Cardiac muscle cell (in vitro differentiated cells and primary cell): ENCODE data around the gene TBC1D22B. TPM values are rescaled to one million over a fixed set of nuclear protein-coding genes. Genes with fewer than 3 reads are reported as not detected.

Experiments used
- DNase-seq, 2 donors: peaks; one replicate each; pipeline versions ENCODE4 v3.0.0 to v3.0.0-alpha.2; 2010 to 2017; ENCODE audit warnings: low read depth in 1 of 2, low spot score in 1 of 2
- H3K27ac ChIP-seq: fragments of 200-600 bp; sonication (generic); 2 replicates; pipeline ENCODE4 v1.5.1; 2016
- H3K27me3 ChIP-seq: fragments of 200-600 bp; sonication (generic); 2 replicates; pipeline ENCODE4 v1.6.0; 2016; ENCODE audit warnings: control low read depth
- H3K36me3 ChIP-seq: fragments of 200-600 bp; sonication (generic); 2 replicates; pipeline ENCODE4 v1.5.1; 2016; ENCODE audit warnings: control low read depth
- H3K4me1 ChIP-seq: fragments of 200-600 bp; sonication (generic); 2 replicates; pipeline ENCODE4 v1.8.1; 2017; ENCODE audit warnings: low read depth, mild to moderate bottlenecking, mixed run types
- H3K4me3 ChIP-seq: fragments of 200-600 bp; sonication (generic); 2 replicates; pipeline ENCODE4 v1.5.1; 2016; ENCODE audit warnings: mild to moderate bottlenecking
- H3K9me3 ChIP-seq: fragments of 200-600 bp; sonication (generic); 2 replicates; pipeline ENCODE4 v1.5.1; 2017; ENCODE audit warnings: low read depth, mild to moderate bottlenecking, control low read depth
- polyA plus RNA-seq: library from polyadenylated mRNA; unstranded; fragments of >200 nt; fragmentation: Nextera tagmentation; extraction: Ambion mirVana; gene quantifications from 2 replicates; pipeline ENCODE4 v1.2.1, GENCODE V29; 2016
- total RNA-seq: library from RNA; depleted of rRNA; stranded (reverse); fragments of >200 nt; gene quantifications from 2 replicates; pipeline ENCODE4 v1.2.3, GENCODE V29; 2016
- TF ChIP-seq, protein P1 (sequence below): IDR thresholded peaks from 2 replicates; pipeline ENCODE4 v1.5.1; 2012; ENCODE audit warnings: low read depth, mild to moderate bottlenecking, low read length

The TBC1D22B gene
- total and polyA plus RNA-seq, 2 experiments from 2014 or later = 12.8 to 13.3 TPM

GRCh38 chr6:37280162-37280887, 22.8 kb downstream of the TBC1D22B start:
- TF ChIP-seq, protein P1, sequence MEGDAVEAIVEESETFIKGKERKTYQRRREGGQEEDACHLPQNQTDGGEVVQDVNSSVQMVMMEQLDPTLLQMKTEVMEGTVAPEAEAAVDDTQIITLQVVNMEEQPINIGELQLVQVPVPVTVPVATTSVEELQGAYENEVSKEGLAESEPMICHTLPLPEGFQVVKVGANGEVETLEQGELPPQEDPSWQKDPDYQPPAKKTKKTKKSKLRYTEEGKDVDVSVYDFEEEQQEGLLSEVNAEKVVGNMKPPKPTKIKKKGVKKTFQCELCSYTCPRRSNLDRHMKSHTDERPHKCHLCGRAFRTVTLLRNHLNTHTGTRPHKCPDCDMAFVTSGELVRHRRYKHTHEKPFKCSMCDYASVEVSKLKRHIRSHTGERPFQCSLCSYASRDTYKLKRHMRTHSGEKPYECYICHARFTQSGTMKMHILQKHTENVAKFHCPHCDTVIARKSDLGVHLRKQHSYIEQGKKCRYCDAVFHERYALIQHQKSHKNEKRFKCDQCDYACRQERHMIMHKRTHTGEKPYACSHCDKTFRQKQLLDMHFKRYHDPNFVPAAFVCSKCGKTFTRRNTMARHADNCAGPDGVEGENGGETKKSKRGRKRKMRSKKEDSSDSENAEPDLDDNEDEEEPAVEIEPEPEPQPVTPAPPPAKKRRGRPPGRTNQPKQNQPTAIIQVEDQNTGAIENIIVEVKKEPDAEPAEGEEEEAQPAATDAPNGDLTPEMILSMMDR = no peak
- Histone ChIP-seq H3K27ac (no peak overlapping the region), H3K9me3 (no peaks in the 10 kb centered on the region), H3K4me3 (no peak overlapping the region), H3K4me1 (peaks cover 8% of the 10 kb centered on the region), H3K36me3 (peaks cover 17% of the 10 kb centered on the region), H3K27me3 (no peaks in the 10 kb centered on the region)
- no peak for DNase-seq

- H3K4me3 ChIP-seq = no peak overlapping the region
- H3K27me3 ChIP-seq = no peaks in the 10 kb centered on the region
- DNase-seq = no peak
- no peaks in the 10 kb centered on the region for H3K9me3 ChIP-seq
- TF ChIP-seq, protein P1 = no peak
- peaks cover 8% of the 10 kb centered on the region for H3K4me1 ChIP-seq
- H3K27ac ChIP-seq = peak overlapping the region; percentile 38
- H3K36me3 ChIP-seq = peaks cover 27% of the 10 kb centered on the region
Measured at GRCh38 chr6:37282371-37282770, 24.8 kb downstream of the TBC1D22B start.

DNA sequence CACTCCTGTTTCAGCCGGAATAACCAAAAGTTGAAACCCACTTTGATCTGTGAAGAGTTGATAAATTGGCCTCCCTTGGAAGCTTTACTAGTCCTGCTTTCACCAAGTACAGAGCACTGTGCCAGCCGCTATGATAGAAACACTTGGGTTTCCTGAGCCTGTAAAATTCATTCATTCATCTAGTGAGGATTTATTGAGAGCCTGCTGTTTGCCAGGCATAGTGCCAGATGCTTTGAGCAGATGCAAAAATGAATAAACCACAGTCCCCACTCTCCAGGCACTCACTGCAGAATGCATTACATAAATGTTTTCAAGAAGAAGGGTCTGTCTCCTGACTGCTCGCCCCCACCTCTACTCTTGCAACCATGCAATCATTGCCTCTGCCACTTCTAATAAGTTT, 25.7 kb downstream of the TBC1D22B start:
- Histone ChIP-seq H3K27me3 (no peaks in the 10 kb centered on the region), H3K4me1 (peaks cover 8% of the 10 kb centered on the region), H3K27ac (no peak overlapping the region), H3K4me3 (no peak overlapping the region), H3K9me3 (no peaks in the 10 kb centered on the region), H3K36me3 (peaks cover 30% of the 10 kb centered on the region)
- TF ChIP-seq, protein P1 = no peak
- no peak for DNase-seq

DNA sequence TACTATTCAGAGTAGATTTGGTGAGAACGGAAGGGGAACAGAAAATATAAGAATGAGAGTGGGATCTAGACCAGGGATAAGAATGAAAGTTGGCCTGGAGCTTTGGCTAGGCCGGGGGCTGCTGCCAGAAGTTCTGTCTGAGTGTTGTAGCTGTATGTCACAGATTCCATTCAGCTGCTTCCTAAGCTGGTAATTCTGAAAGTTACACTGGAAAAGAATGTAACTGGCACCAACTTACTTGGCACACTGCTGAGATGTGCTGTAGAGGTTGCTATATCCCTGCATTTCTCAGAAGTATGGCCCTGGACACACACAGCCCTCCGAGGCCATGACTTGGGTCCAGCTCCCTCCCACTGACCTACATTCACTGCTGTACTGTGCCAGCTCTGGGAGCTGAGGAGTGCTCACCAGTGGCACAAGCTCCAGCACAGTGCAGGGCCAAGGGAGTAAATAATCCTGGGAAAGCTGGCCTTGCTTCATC, 26.1 kb downstream of the TBC1D22B start:
- H3K36me3 ChIP-seq = peaks cover 30% of the 10 kb centered on the region
- no peak overlapping the region for H3K27ac ChIP-seq
- TF ChIP-seq, protein P1 = no peak
- peaks cover 8% of the 10 kb centered on the region for H3K4me1 ChIP-seq
- H3K4me3 ChIP-seq = no peak overlapping the region
- H3K9me3 ChIP-seq = no peaks in the 10 kb centered on the region
- DNase-seq = peak in 1 of 2 donors; percentile 21
- no peaks in the 10 kb centered on the region for H3K27me3 ChIP-seq

DNA sequence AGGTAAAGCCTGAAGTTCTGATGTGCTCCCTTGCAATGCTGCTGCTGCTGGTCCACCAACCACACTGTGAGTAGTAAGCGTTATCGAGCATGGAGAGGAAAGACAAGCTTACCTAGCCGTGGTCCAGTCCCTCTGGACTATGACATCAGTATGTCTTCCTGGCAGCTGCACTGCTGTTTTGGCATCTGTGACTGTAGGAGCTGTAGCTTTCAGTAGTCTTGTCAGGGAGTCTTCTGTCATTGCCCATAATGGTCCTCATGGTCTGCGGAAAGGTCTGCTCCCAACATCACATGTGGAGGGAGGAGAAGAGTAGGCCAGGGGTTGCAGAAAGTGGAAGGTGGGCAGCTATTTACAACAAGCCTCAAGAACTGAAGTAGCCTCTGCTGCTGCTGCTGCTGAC, 27.2 kb downstream of the TBC1D22B start:
- Histone ChIP-seq H3K36me3 (peaks cover 30% of the 10 kb centered on the region), H3K4me1 (peaks cover 8% of the 10 kb centered on the region), H3K27me3 (no peaks in the 10 kb centered on the region), H3K9me3 (no peaks in the 10 kb centered on the region), H3K4me3 (no peak overlapping the region), H3K27ac (no peak overlapping the region)
- TF ChIP-seq, protein P1 = no peak
- no peak for DNase-seq
